Glomerular endothelial cell (primary cell): Measurements from ENCODE around the gene HAT1. TPM values are rescaled to one million over a fixed set of nuclear protein-coding genes. Genes with fewer than 3 reads are reported as not detected.

Source experiments
- DNase-seq: peaks from one replicate; pipeline ENCODE4 v3.0.0-alpha.2; 2011; ENCODE audit warnings: low read depth, low spot score; ENCODE audit errors: extremely low read depth
- total RNA-seq: library from RNA; depleted of rRNA; stranded (reverse); fragments of >200 nt; gene quantifications from 2 replicates; pipeline ENCODE4 v1.2.3, GENCODE V29; 2015

Gene HAT1
- total RNA-seq, 1 donor from 2014 or later = 37.2 TPM

GRCh38 chr2:172021074-172021931 is 99.0 kb downstream of the HAT1 start:
- DNase-seq = no peak

- DNase-seq = no peak
Measured at GRCh38 chr2:172021955-172022354, 99.7 kb downstream of the HAT1 start.

DNA sequence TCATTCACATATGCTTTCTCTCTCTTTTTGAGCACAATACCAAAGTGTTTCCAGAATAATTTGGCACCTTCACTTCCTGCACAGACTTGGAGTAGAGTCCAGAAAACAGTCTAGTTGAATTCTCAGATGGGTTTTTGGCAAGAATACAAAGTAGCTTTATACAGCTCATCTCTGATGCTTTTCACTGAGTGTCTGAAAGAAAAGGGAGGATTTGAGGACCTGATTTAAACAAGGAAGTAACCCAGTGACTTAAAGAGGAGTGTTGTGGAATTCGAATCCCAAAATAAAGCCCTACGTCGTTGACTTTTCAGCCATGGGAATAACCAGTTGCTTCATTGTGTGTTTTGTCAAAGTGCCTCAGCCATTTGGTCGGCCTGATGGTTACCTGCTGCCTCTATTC is 109.3 kb downstream of the HAT1 start:
- DNase-seq = no peak

Other genes starting within 250 kb of the HAT1 start
- 159 and 174 TPM in 2 replicates for gene DYNC1I2, start 235.0 kb upstream of the HAT1 start, total RNA-seq
- 11.7 and 13.8 TPM in 2 replicates for gene SLC25A12, start 28.2 kb upstream of the HAT1 start, total RNA-seq
- gene METAP1D, start 77.5 kb downstream of the HAT1 start, total RNA-seq = 2.4 and 2.5 TPM in 2 replicates
- 0.34 TPM in 1 of 2 replicates, not detected in the other for gene DLX1, start 163.0 kb downstream of the HAT1 start, total RNA-seq
- 0.41 TPM in 1 of 2 replicates, not detected in the other for gene DLX2, start 180.4 kb downstream of the HAT1 start, total RNA-seq